Daoy (cell line): Measurements from ENCODE around the gene ALOX15. TPM values are rescaled to one million over a fixed set of nuclear protein-coding genes. Genes with fewer than 3 reads are reported as not detected.
"Not testable (repeated sequence)": the region's sequence is repeated elsewhere in the genome, so short reads cannot be mapped to it uniquely, and the experiment has no call there.

Experiments
- DNase-seq: peaks from one replicate; pipeline ENCODE4 v3.0.0-alpha.2; 2015; ENCODE audit warnings: low read depth
- total RNA-seq: library from RNA; depleted of rRNA; stranded (reverse); fragments of >200 nt; shearing (Covaris generic); gene quantifications from 2 replicates; pipeline ENCODE4 v1.2.3, GENCODE V29; 2014

ALOX15 gene
- total RNA-seq, 1 experiment from 2014 or later, result not detected

DNA sequence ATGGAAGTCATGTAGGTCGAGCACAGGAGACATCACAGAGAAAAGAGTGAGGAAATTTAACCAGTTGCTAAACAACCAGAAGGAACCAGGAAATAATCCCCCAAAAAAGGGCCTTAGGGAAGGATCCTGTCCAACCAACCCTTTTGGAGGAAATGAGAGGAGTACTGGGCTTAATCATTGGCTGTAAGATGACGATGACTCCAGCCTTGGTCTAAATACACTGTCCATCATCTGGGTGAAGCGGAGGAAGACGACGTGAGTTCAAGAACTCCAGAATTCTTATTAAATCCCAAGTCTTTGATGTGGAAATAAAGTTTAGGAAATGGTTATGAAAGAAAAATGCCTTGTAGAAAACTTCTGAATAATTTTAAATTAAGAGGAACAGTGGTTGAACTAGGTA lies 11.5 kb upstream of the ALOX15 start:
- no peak for DNase-seq

GRCh38 chr17:4648741-4649140 lies 7.3 kb upstream of the ALOX15 start:
- DNase-seq, result no peak

- DNase-seq, result no peak
Measured at GRCh38 chr17:4645642-4646041, 4.2 kb upstream of the ALOX15 start.

GRCh38 chr17:4643676-4644075 lies 2.2 kb upstream of the ALOX15 start:
- no peak for DNase-seq

DNA sequence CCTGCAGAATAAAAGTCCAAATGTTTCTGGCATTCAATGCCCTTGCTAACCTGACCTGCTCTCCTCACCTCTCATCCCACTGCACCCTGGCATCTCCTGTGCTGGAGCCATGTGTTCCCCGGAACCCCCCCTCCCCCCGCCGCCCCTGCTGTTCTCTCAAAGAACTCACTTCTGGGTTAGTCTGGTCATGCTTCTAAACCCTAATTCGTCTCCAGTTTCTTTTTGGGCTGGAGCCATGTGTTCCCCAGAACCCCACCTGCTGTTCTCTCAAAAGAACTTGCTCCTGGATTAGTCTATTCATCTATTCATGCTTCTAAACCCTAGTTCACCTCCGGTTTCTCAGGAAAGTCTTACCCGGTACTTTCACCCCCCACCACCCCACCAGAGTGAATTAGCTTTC lies 808 bp upstream of the ALOX15 start:
- DNase-seq, result no peak

DNA sequence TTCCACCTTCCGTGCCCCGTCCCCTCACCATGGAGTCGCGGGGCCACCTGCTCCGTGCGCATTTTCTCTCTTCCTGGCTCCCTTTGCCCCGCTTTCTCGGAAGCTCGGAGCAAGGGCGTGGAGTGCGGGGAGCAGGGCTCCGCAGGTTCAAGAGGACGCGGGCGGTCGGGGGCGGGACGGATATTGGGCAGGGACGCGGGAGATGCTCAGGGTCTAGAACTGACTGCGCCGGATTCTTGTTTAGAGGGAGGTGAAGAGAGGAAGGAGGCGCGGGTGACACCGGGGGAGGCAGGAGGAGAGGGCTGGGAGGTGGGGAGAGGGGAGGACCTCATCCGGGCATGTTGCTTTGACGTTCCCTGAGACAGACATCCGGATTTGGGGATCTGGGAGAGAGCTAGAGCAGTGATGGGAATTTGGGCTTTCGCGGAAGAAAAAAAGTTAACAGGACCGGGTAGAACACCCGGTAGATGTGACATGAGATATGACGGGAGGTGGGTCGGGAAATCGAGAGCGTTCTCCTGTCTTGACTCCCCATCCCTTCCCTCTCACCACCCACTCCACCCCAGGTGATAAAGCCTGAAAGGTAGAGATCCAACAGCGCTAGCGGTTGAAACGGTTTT lies 799 bp downstream of the ALOX15 start:
- DNase-seq, result not testable (repeated sequence)

DNA sequence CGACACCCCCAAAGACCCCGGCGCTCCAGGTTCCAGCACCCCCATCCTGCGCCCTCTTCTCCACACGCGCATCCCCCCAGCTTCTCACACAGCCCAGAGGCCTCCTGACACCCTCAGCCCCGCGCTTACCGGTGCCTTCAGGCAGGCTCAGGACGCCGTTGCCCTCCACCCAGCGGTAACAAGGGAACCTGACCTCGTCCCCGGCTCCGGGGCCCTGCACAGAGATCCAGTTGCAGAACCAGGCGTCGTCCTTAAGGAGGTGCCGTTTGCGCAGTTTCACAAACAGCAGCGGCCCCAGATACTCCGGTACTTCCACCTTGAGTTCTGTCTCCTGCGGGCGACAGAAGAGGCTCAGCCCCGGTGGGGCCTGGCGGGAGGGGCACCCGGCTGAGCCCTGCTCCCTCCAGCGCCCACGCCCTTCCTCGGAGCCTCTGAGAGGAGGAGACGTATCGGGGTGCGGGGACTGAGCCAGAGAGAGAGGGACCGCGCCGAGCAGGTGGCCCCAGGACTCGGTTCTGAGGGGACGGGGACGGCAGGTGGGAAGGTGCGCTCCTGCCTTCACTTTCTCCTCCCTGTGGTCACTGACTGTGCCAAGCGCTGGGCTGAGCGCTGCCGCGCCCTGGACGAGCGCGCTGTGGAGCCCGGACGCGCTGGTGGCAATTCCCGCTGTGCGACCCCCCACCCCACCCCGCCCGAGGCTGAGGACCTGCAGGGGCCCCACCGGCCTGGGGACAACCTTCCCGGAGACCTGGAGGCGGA lies 2.0 kb downstream of the ALOX15 start:
- DNase-seq, result peak; percentile 49

GRCh38 chr17:4638766-4639165 lies 2.7 kb downstream of the ALOX15 start:
- DNase-seq, result not testable (repeated sequence)

DNA sequence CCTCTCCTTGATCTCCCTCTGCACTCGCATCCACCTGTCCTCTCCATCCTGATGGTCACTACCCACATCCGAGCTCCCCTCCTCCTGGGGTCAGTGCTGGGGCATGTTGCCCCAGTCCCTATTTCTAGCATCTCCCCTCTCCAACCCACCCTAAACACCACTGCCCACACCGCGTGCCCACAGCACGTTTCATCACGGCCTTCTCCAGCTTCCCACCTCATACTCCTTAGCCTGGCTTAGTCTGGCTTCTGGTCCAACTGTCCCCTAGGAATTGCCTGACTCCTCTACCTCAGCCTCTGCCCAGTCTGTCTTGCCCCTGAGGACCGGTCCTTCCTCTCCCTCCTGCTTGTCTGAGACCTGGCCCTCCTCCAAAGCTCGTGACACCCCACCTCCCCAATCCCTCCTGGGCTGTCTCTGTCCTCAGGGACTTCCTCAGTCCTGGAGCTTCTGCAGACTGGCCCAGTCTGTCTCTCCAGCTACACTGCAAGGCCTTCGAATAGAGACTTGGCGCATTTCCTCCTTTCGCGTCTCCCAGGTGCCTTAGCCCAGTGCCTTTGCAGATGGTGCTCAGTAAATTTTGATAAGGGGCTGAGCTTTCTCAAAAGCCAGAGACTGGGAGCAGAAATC lies 4.9 kb downstream of the ALOX15 start:
- DNase-seq, result no peak

- no peak for DNase-seq
Measured at GRCh38 chr17:4635823-4636375, 5.6 kb downstream of the ALOX15 start.

DNA sequence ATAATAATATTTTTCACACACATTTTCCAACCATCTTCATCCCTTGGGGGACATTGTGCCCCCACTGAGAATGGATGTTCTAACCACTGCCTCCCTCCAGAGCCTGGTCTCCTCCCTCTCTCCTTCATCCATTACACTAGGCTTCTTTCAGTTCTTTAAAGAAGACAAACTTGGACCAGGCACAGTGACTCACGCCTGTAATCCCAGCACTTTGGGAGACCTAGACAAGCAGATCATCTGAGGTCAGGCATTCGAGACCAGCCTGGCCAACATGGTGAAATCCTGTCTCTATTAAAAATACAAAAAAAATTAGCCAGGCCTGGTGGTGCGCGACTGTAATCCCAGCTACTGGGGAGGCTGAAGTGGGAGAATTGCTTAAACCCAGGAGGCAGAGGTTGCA lies 6.5 kb downstream of the ALOX15 start:
- no peak for DNase-seq

DNA sequence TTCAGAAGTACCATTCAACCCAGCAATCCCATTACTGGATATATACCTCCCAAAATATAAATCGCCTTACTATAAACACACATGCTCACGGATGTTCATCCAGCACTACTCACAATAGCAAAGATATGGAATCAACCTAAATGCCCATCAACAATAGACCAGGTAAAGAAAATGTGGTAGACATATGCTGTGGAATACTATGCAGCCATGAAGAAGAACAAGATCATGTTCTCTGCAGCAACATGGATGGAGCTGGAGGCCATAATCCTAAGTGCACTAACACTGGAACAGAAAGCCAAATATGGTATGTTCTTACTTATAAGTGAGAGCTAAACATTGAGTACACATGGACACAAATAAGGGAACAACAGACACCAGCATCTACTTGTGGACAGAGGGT lies 7.8 kb downstream of the ALOX15 start:
- DNase-seq, result no peak

DNA sequence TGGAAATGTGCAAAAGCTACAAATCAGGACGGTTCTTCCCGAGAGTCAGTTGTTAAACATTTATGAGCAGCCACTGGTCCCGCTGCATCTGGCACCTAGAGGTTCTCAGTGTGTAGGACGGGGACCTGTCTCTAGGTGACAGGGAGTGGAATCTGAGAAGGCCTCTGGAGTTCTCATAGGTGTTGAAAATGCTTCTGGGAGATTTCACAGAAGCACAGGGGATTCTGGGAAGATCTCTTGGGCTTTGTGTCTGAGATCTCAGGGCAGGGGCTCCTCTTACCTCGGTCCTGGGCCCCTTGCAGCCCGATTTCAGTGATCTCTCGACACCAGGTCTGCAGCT lies 8.9 kb downstream of the ALOX15 start:
- no peak for DNase-seq

DNA sequence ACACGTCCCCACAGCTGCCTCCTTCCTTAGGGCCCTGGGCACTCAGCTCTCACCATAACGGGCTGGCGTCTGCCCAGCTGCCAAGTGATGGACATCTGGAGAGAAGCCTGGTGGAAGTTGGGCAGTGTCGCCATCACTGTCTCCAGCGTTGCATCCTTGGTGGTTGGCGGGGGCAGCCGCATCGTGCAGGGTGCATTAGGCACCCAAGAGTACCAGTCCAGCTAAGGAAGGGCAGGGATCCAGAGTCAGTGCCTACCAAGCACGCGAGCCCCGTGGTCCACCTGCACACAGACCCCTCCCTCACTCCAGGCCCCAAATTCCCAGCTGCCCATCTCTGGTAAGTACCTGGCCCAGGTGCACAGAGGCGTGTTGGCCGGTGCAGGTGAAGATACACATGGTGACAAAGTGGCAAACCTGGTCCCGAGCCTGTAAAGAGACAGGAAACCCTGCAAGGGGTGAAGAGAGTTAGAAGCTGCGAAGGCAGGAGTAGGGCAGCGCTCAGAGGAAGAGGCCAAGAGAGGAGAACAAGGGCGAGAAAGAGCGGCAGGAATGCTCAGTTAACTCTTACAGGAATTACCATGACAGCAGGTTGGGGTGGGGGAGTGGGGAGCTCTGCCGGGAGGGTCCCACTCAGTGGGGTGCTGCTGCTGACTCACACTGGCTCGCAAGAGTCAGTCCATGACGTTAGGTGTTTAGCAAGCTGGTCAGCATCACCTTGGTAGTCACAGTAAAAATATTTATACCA lies 9.5 kb downstream of the ALOX15 start:
- peak; percentile 26 for DNase-seq

DNA sequence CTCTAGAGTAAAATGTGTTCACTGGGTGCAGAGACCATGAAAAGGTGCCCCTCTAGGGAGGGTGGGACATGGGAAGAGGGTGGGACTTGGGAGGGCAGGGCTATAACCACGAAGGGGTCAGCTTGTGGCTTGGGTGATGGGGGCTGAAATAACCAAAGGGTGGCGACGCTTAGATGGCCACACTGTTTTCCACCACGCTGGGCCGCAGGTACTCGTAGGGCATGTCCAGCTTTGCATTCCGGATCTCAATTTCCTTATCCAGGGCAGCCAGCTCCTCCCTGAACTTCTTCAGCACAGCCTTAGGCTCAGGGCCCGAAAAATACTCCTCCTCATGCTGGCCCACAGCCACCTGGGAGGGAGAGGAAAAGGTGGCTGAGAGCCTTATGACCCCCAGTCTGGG lies 10.0 kb downstream of the ALOX15 start:
- DNase-seq, result no peak

GRCh38 chr17:4626734-4627256 lies 14.7 kb downstream of the ALOX15 start:
- DNase-seq, result no peak

GRCh38 chr17:4625181-4625617 lies 16.3 kb downstream of the ALOX15 start:
- DNase-seq, result peak; percentile 43

- not testable (repeated sequence) for DNase-seq
Measured at GRCh38 chr17:4624451-4624911, 17.0 kb downstream of the ALOX15 start.

GRCh38 chr17:4623249-4623648 lies 18.2 kb downstream of the ALOX15 start:
- no peak for DNase-seq

DNA sequence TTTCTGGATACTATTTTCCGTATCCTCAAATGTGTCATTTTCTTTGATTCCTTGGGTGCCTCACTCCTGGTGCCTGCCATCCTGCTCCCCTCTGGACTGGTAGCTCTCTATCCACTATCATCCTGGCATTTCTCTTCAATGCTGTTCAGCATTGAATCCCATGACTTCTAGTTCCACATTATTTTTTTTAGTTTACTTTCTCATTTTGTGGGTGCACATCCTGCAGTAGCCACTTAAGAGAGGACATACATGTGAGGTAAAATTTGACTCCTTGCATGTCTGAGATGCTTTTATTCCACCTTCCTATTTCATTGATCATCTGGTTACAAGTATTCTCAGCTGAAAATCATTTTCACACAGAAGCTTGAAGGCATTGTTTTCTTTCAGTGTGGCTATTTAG lies 19.1 kb downstream of the ALOX15 start:
- no peak for DNase-seq

- DNase-seq, result no peak
Measured at GRCh38 chr17:4620531-4621101, 20.9 kb downstream of the ALOX15 start.
